K562 (cell line): ENCODE measurements around the gene FAM174C. TPM values are rescaled to one million over a fixed set of nuclear protein-coding genes. Genes with fewer than 3 reads are reported as not detected.

ENCODE experiments used
- ASH1L ChIP-seq: fragments of 450-650 bp; IDR thresholded peaks from 2 replicates; pipeline ENCODE4 v1.6.1; 2018; ENCODE audit warnings: borderline replicate concordance, mild to moderate bottlenecking, low read depth; ENCODE audit not compliant: partially characterized antibody
- HMBOX1 ChIP-seq: sonication (generic); IDR thresholded peaks from 2 replicates; pipeline ENCODE4 v1.6.1; 2016
- MAZ ChIP-seq, 2 experiments: fragments of 450-650 bp in 1 of 2; sonication (generic) in 1 of 2; formaldehyde crosslinking; IDR thresholded peaks in 1 of 2; conservative IDR thresholded peaks in 1 of 2; 2 replicates each; pipeline versions ENCODE4 v1.4.0 to v1.5.0; 2020; ENCODE audit warnings: mild to moderate bottlenecking in 1 of 2, missing genetic modification reagents in 1 of 2
- PML ChIP-seq: IDR thresholded peaks from 2 replicates; pipeline ENCODE4 v1.6.1; 2012; ENCODE audit warnings: low read length, inconsistent platforms
- POLR2A ChIP-seq: fragments of 450-650 bp; conservative IDR thresholded peaks from 2 replicates; pipeline ENCODE4 v1.6.1; 2016
- POLR2AphosphoS2 ChIP-seq: IDR thresholded peaks from 2 replicates; pipeline ENCODE4 v1.6.1; 2012; ENCODE audit warnings: low read length, improper control_type of control experiment
- RAD51 ChIP-seq: fragments of 450-650 bp; IDR thresholded peaks from 2 replicates; pipeline ENCODE4 v1.7.1; 2016; ENCODE audit warnings: low read depth, mild to moderate bottlenecking, borderline replicate concordance
- THRB ChIP-seq: fragments of 450-650 bp; formaldehyde crosslinking; conservative IDR thresholded peaks from 2 replicates; pipeline ENCODE4 v1.4.0; 2022; ENCODE audit warnings: mild to moderate bottlenecking, missing genetic modification characterization
- polyA plus RNA-seq, 8 experiments: library from polyadenylated mRNA; depleted of rRNA in 4 of 8; stranded (reverse) in 5 of 8; unstranded in 3 of 8; fragments of >200 nt; fragmentation: Nextera tagmentation in 2 of 8; fragmentation: Illumina TruSeq in 1 of 8; extraction: Ambion mirVana in 2 of 8; extraction: Trizol in 1 of 8; gene quantifications; 2 replicates each; pipeline versions ENCODE4 v1.2.1 to v1.2.3, GENCODE V29; 2011 to 2014; ENCODE audit warnings: inconsistent platforms in 1 of 8, missing spikeins in 1 of 8
- total RNA-seq, 7 experiments: library from RNA; depleted of rRNA in 6 of 7; stranded (reverse); fragments of >200 nt in 6 of 7; fragmentation: Illumina TruSeq in 2 of 7; extraction: Trizol in 2 of 7; gene quantifications; 2 replicates each; pipeline versions ENCODE4 v1.2.1 to v1.2.3, GENCODE V29; 2011 to 2021; ENCODE audit warnings: low replicate concordance in 1 of 7

FAM174C gene
- total and polyA plus RNA-seq, 9 of the 15 experiments (the other 6 are each of a cell fraction or from before 2014, with no cell fraction given): 0.66 to 89.6 (median 20.3) TPM

- TF ChIP-seq MAZ (CRISPR knock-in tag; conservative IDR thresholded peaks at IDR 0.05 in 1 of 2, IDR thresholded peaks at IDR 0.05 in 1 of 2) (peak in 1 of 2 experiments; percentile 37; a peak in 3 of 4 replicates), POLR2A (peak; percentile 60), POLR2AphosphoS2 (peak; percentile 4; the same call in 1 of the 2 replicates), HMBOX1 (no peak), RAD51 (peak; percentile 24; the same call in 1 of the 2 replicates), ASH1L (peak; percentile 33), THRB (peak; percentile 5), PML (0 out of 2 replicates have a peak, but pooled peaks have one; percentile 18)
Observed at GRCh38 chr19:1273263-1274041, 1.9 kb upstream of the FAM174C start (continued).
